Measurements from ENCODE around the gene IFT27.

Gene IFT27

GRCh38 chr22:36764641-36765040, 11.3 kb downstream of the IFT27 start:
- H3K36me3 ChIP-seq (ENCODE audit: insufficient read depth, low read length), result no peaks in the 10 kb centered on the region

GRCh38 chr22:36764060-36764459, 11.9 kb downstream of the IFT27 start:
- H3K27me3 ChIP-seq (ENCODE audit: insufficient read depth, low read length), result no peaks in the 10 kb centered on the region
- no peak overlapping the region for H3K4me3 ChIP-seq (ENCODE audit: low read depth, low read length)
- no peaks in the 10 kb centered on the region for H3K79me2 ChIP-seq (ENCODE audit: control insufficient read depth, insufficient read depth, low read length, unreplicated experiment)
- no peak overlapping the region for H2AFZ ChIP-seq (ENCODE audit: low read length, unreplicated experiment)
- H3K36me3 ChIP-seq (ENCODE audit: insufficient read depth, low read length), result no peaks in the 10 kb centered on the region
- H3K4me1 ChIP-seq (ENCODE audit: control insufficient read depth, insufficient read depth, low read length, unreplicated experiment), result no peaks in the 10 kb centered on the region
- no peak overlapping the region for H3K27ac ChIP-seq (ENCODE audit: low read depth, low read length)

More at GRCh38 chr22:36764641-36765040, 11.3 kb downstream of the IFT27 start:
- Histone ChIP-seq H3K79me2 (ENCODE audit: control insufficient read depth, insufficient read depth, low read length, unreplicated experiment) (no peaks in the 10 kb centered on the region), H3K27me3 (ENCODE audit: insufficient read depth, low read length) (no peaks in the 10 kb centered on the region), H3K27ac (ENCODE audit: low read depth, low read length) (no peak overlapping the region), H2AFZ (ENCODE audit: low read length, unreplicated experiment) (no peak overlapping the region), H3K4me3 (ENCODE audit: low read depth, low read length) (no peak overlapping the region), H3K4me1 (ENCODE audit: control insufficient read depth, insufficient read depth, low read length, unreplicated experiment) (no peaks in the 10 kb centered on the region)

GRCh38 chr22:36763576-36763975, 12.3 kb downstream of the IFT27 start:
- H3K27ac ChIP-seq (ENCODE audit: low read depth, low read length), result no peak overlapping the region

GRCh38 chr22:36762687-36763260, 13.1 kb downstream of the IFT27 start:
- no peaks in the 10 kb centered on the region for H3K4me1 ChIP-seq (ENCODE audit: control insufficient read depth, insufficient read depth, low read length, unreplicated experiment)
- no peak overlapping the region for H3K4me3 ChIP-seq (ENCODE audit: low read depth, low read length)
- no peaks in the 10 kb centered on the region for H3K27me3 ChIP-seq (ENCODE audit: insufficient read depth, low read length)
- H3K79me2 ChIP-seq (ENCODE audit: control insufficient read depth, insufficient read depth, low read length, unreplicated experiment), result no peaks in the 10 kb centered on the region
- no peak overlapping the region for H3K27ac ChIP-seq (ENCODE audit: low read depth, low read length)
- H2AFZ ChIP-seq (ENCODE audit: low read length, unreplicated experiment), result no peak overlapping the region
- no peaks in the 10 kb centered on the region for H3K36me3 ChIP-seq (ENCODE audit: insufficient read depth, low read length)

More at GRCh38 chr22:36763576-36763975, 12.3 kb downstream of the IFT27 start:
- Histone ChIP-seq H3K36me3 (ENCODE audit: insufficient read depth, low read length) (no peaks in the 10 kb centered on the region), H3K27me3 (ENCODE audit: insufficient read depth, low read length) (no peaks in the 10 kb centered on the region), H3K79me2 (ENCODE audit: control insufficient read depth, insufficient read depth, low read length, unreplicated experiment) (no peaks in the 10 kb centered on the region), H3K4me1 (ENCODE audit: control insufficient read depth, insufficient read depth, low read length, unreplicated experiment) (no peaks in the 10 kb centered on the region), H3K4me3 (ENCODE audit: low read depth, low read length) (no peak overlapping the region), H2AFZ (ENCODE audit: low read length, unreplicated experiment) (no peak overlapping the region)

GRCh38 chr22:36761553-36762240, 14.2 kb downstream of the IFT27 start:
- H2AFZ ChIP-seq (ENCODE audit: low read length, unreplicated experiment), result no peak overlapping the region
- no peaks in the 10 kb centered on the region for H3K4me1 ChIP-seq (ENCODE audit: control insufficient read depth, insufficient read depth, low read length, unreplicated experiment)
- H3K27ac ChIP-seq (ENCODE audit: low read depth, low read length), result no peak overlapping the region
- H3K27me3 ChIP-seq (ENCODE audit: insufficient read depth, low read length), result no peaks in the 10 kb centered on the region
- no peaks in the 10 kb centered on the region for H3K79me2 ChIP-seq (ENCODE audit: control insufficient read depth, insufficient read depth, low read length, unreplicated experiment)
- no peaks in the 10 kb centered on the region for H3K36me3 ChIP-seq (ENCODE audit: insufficient read depth, low read length)
- no peak overlapping the region for H3K4me3 ChIP-seq (ENCODE audit: low read depth, low read length)

- Histone ChIP-seq H3K27ac (ENCODE audit: low read depth, low read length) (no peak overlapping the region), H3K4me3 (ENCODE audit: low read depth, low read length) (no peak overlapping the region), H2AFZ (ENCODE audit: low read length, unreplicated experiment) (no peak overlapping the region), H3K79me2 (ENCODE audit: control insufficient read depth, insufficient read depth, low read length, unreplicated experiment) (no peaks in the 10 kb centered on the region), H3K4me1 (ENCODE audit: control insufficient read depth, insufficient read depth, low read length, unreplicated experiment) (no peaks in the 10 kb centered on the region), H3K27me3 (ENCODE audit: insufficient read depth, low read length) (no peaks in the 10 kb centered on the region), H3K36me3 (ENCODE audit: insufficient read depth, low read length) (no peaks in the 10 kb centered on the region)
Observed at GRCh38 chr22:36760786-36761185, 15.1 kb downstream of the IFT27 start.

- Histone ChIP-seq H3K4me1 (ENCODE audit: control insufficient read depth, insufficient read depth, low read length, unreplicated experiment) (no peaks in the 10 kb centered on the region), H3K79me2 (ENCODE audit: control insufficient read depth, insufficient read depth, low read length, unreplicated experiment) (no peaks in the 10 kb centered on the region)
Observed at GRCh38 chr22:36759481-36760159, 16.3 kb downstream of the IFT27 start.

GRCh38 chr22:36758792-36759271, 17.1 kb downstream of the IFT27 start:
- Histone ChIP-seq H3K79me2 (ENCODE audit: control insufficient read depth, insufficient read depth, low read length, unreplicated experiment) (no peaks in the 10 kb centered on the region), H3K27me3 (ENCODE audit: insufficient read depth, low read length) (peaks cover 9% of the 10 kb centered on the region; the same call in 1 of the 2 replicates), H3K4me3 (ENCODE audit: low read depth, low read length) (no peak overlapping the region), H3K27ac (ENCODE audit: low read depth, low read length) (no peak overlapping the region), H3K36me3 (ENCODE audit: insufficient read depth, low read length) (no peaks in the 10 kb centered on the region), H2AFZ (ENCODE audit: low read length, unreplicated experiment) (no peak overlapping the region), H3K4me1 (ENCODE audit: control insufficient read depth, insufficient read depth, low read length, unreplicated experiment) (no peaks in the 10 kb centered on the region)

More at GRCh38 chr22:36759481-36760159, 16.3 kb downstream of the IFT27 start:
- Histone ChIP-seq H2AFZ (ENCODE audit: low read length, unreplicated experiment) (no peak overlapping the region), H3K27ac (ENCODE audit: low read depth, low read length) (no peak overlapping the region), H3K36me3 (ENCODE audit: insufficient read depth, low read length) (no peaks in the 10 kb centered on the region), H3K27me3 (ENCODE audit: insufficient read depth, low read length) (0 out of 2 replicates have a peak, but pooled peaks cover 4% of the 10 kb centered on the region), H3K4me3 (ENCODE audit: low read depth, low read length) (no peak overlapping the region)

- Histone ChIP-seq H3K27ac (ENCODE audit: low read depth, low read length) (no peak overlapping the region), H3K79me2 (ENCODE audit: control insufficient read depth, insufficient read depth, low read length, unreplicated experiment) (no peaks in the 10 kb centered on the region), H3K4me3 (ENCODE audit: low read depth, low read length) (no peak overlapping the region), H2AFZ (ENCODE audit: low read length, unreplicated experiment) (no peak overlapping the region), H3K4me1 (ENCODE audit: control insufficient read depth, insufficient read depth, low read length, unreplicated experiment) (no peaks in the 10 kb centered on the region), H3K36me3 (ENCODE audit: insufficient read depth, low read length) (no peaks in the 10 kb centered on the region), H3K27me3 (ENCODE audit: insufficient read depth, low read length) (peaks cover 20% of the 10 kb centered on the region)
Observed at GRCh38 chr22:36757668-36758211, 18.2 kb downstream of the IFT27 start.

GRCh38 chr22:36756746-36757655, 18.9 kb downstream of the IFT27 start:
- H3K36me3 ChIP-seq (ENCODE audit: insufficient read depth, low read length), result no peaks in the 10 kb centered on the region
- H3K79me2 ChIP-seq (ENCODE audit: control insufficient read depth, insufficient read depth, low read length, unreplicated experiment), result no peaks in the 10 kb centered on the region
- H3K4me3 ChIP-seq (ENCODE audit: low read depth, low read length), result no peak overlapping the region
- H3K4me1 ChIP-seq (ENCODE audit: control insufficient read depth, insufficient read depth, low read length, unreplicated experiment), result no peaks in the 10 kb centered on the region
- no peak overlapping the region for H2AFZ ChIP-seq (ENCODE audit: low read length, unreplicated experiment)
- H3K27me3 ChIP-seq (ENCODE audit: insufficient read depth, low read length), result peaks cover 27% of the 10 kb centered on the region
- no peak overlapping the region for H3K27ac ChIP-seq (ENCODE audit: low read depth, low read length)
